ENCODE data around the gene TH.

TH gene

DNA sequence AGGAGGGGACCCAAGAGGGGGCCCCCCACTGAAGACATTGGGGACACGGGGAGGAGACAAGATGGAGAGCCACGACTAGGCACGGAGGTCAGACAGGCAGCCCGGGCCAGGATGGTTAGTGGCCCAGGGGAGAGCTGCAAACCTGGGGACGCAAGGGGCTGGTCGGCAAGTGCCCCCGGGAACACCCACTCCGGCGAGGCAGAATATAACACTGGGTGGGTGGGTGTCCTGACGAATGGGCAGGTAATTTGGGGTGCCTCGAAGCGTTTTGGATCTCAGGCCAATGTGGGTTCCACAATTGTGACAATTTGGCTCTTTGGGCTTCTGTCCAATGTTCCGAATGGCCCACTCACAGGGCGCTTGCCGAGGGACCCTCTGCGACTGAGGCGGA lies 42.3 kb downstream of the TH start:
- no peaks in the 10 kb centered on the region for H3K36me3 ChIP-seq (ENCODE audit: insufficient read depth, low read length)
- no peaks in the 10 kb centered on the region for H3K9me3 ChIP-seq (ENCODE audit: insufficient read depth, low read depth, low read length)
- H2AFZ ChIP-seq (ENCODE audit: low read length), result no peak overlapping the region
- H3K4me1 ChIP-seq (ENCODE audit: insufficient read depth, low read length, poor library complexity, severe bottlenecking), result no peaks in the 10 kb centered on the region
- H3K9ac ChIP-seq (ENCODE audit: low read depth, low read length, poor library complexity, severe bottlenecking), result no peak overlapping the region
- no peaks in the 10 kb centered on the region for H4K20me1 ChIP-seq (ENCODE audit: insufficient read depth, low read length, poor library complexity, severe bottlenecking)
- no peaks in the 10 kb centered on the region for H3K9me2 ChIP-seq (replicated peaks; ENCODE audit: low read depth, low read length)
- H3K4me2 ChIP-seq (ENCODE audit: low read depth, low read length, poor library complexity, severe bottlenecking), result no peak overlapping the region
- no peak for TF ChIP-seq EZH2phosphoT487 (IDR thresholded peaks at IDR 0.05; ENCODE audit: borderline replicate concordance)
- TF ChIP-seq, protein P1, sequence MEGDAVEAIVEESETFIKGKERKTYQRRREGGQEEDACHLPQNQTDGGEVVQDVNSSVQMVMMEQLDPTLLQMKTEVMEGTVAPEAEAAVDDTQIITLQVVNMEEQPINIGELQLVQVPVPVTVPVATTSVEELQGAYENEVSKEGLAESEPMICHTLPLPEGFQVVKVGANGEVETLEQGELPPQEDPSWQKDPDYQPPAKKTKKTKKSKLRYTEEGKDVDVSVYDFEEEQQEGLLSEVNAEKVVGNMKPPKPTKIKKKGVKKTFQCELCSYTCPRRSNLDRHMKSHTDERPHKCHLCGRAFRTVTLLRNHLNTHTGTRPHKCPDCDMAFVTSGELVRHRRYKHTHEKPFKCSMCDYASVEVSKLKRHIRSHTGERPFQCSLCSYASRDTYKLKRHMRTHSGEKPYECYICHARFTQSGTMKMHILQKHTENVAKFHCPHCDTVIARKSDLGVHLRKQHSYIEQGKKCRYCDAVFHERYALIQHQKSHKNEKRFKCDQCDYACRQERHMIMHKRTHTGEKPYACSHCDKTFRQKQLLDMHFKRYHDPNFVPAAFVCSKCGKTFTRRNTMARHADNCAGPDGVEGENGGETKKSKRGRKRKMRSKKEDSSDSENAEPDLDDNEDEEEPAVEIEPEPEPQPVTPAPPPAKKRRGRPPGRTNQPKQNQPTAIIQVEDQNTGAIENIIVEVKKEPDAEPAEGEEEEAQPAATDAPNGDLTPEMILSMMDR (conservative IDR thresholded peaks at IDR 0.05; ENCODE audit: low read length), result no peak
- H3F3A ChIP-seq (ENCODE audit: low read depth), result no peaks in the 10 kb centered on the region
- H3K27me3 ChIP-seq (ENCODE audit: insufficient read depth, low read length, poor library complexity, severe bottlenecking), result no peaks in the 10 kb centered on the region
- H3K4me3 ChIP-seq (ENCODE audit: low read length, poor library complexity, severe bottlenecking), result no peak overlapping the region
- no peaks in the 10 kb centered on the region for H3K79me2 ChIP-seq (ENCODE audit: insufficient read depth, low read length)

DNA sequence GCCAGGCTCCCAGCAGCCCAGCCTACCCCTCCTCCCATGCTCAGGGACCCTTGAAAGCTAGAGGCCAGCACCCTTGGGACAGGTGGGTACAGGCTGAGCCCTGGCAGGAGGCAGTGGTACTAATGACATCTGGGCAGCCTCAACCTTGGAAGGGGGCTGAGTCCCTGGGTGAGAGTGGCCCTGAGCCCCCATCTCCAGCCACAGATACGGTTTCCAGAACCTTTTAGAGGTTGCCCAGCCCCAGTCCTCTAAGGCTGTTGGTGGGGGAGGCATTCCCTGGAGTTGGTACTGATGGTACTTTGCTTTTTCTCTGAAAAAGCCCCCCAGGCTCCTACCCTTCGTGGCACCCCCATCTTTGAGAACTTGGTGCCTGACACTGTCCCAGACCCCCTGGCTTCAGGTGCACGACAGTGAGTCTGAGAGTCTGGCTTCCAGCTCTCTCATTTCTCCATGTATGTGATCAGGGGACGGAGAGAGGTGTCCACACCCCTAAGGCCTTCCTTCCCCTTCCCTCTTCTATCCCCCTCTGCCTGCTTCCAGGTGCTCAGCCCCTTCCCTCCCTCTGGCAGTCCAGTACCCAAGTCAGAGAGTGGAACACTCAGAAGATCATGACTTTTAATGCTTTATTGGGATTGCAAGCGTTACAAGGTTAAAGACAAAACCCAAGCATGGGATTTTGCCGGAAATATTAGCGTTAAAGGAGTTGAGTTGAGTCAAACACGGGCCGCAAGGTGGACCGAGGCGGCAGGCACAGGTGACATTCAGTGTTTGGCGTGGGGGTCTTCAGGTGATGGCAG lies 42.9 kb downstream of the TH start:
- no peak overlapping the region for H2AFZ ChIP-seq (ENCODE audit: low read length)
- no peaks in the 10 kb centered on the region for H3K9me2 ChIP-seq (replicated peaks; ENCODE audit: low read depth, low read length)
- no peaks in the 10 kb centered on the region for H4K20me1 ChIP-seq (ENCODE audit: insufficient read depth, low read length, poor library complexity, severe bottlenecking)
- no peaks in the 10 kb centered on the region for H3F3A ChIP-seq (ENCODE audit: low read depth)
- H3K9ac ChIP-seq (ENCODE audit: low read depth, low read length, poor library complexity, severe bottlenecking), result no peak overlapping the region
- H3K4me2 ChIP-seq (ENCODE audit: low read depth, low read length, poor library complexity, severe bottlenecking), result no peak overlapping the region
- H3K4me1 ChIP-seq (ENCODE audit: insufficient read depth, low read length, poor library complexity, severe bottlenecking), result no peaks in the 10 kb centered on the region
- no peaks in the 10 kb centered on the region for H3K36me3 ChIP-seq (ENCODE audit: insufficient read depth, low read length)
- no peaks in the 10 kb centered on the region for H3K27me3 ChIP-seq (ENCODE audit: insufficient read depth, low read length, poor library complexity, severe bottlenecking)
- H3K79me2 ChIP-seq (ENCODE audit: insufficient read depth, low read length), result no peaks in the 10 kb centered on the region
- H3K9me3 ChIP-seq (ENCODE audit: insufficient read depth, low read depth, low read length), result no peaks in the 10 kb centered on the region
- H3K4me3 ChIP-seq (ENCODE audit: low read length, poor library complexity, severe bottlenecking), result no peak overlapping the region
- TF ChIP-seq, protein P1 (conservative IDR thresholded peaks at IDR 0.05; ENCODE audit: low read length), result no peak
- no peak for TF ChIP-seq EZH2phosphoT487 (IDR thresholded peaks at IDR 0.05; ENCODE audit: borderline replicate concordance)

DNA sequence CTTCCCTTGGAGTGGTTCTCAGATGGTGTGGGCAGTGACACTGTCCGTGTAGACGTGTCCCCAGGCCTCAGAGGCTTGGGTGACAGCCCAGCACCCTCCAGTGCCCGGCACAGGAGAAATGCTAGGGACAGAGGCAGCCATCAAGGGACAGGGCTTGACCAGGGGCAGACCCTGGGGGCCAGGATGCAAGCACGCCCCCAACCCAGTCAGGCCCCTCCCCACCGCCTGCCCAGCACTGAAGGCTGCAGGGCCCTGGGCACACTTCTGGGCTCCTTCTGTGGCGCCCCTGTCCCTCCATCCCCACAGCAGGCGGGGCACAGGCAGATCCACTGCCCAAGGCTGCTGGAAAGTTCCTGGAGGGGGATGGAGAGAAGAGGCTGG lies 43.5 kb downstream of the TH start:
- TF ChIP-seq, protein P1 (conservative IDR thresholded peaks at IDR 0.05; ENCODE audit: low read length), result no peak
- no peak for TF ChIP-seq EZH2phosphoT487 (IDR thresholded peaks at IDR 0.05; ENCODE audit: borderline replicate concordance)
- H3F3A ChIP-seq (ENCODE audit: low read depth), result no peaks in the 10 kb centered on the region
- H4K20me1 ChIP-seq (ENCODE audit: insufficient read depth, low read length, poor library complexity, severe bottlenecking), result no peaks in the 10 kb centered on the region
- H3K36me3 ChIP-seq (ENCODE audit: insufficient read depth, low read length), result no peaks in the 10 kb centered on the region
- H3K79me2 ChIP-seq (ENCODE audit: insufficient read depth, low read length), result no peaks in the 10 kb centered on the region
- no peak overlapping the region for H3K4me3 ChIP-seq (ENCODE audit: low read length, poor library complexity, severe bottlenecking)
- no peaks in the 10 kb centered on the region for H3K27me3 ChIP-seq (ENCODE audit: insufficient read depth, low read length, poor library complexity, severe bottlenecking)
- H3K9me3 ChIP-seq (ENCODE audit: insufficient read depth, low read depth, low read length), result no peaks in the 10 kb centered on the region
- H2AFZ ChIP-seq (ENCODE audit: low read length), result no peak overlapping the region
- no peaks in the 10 kb centered on the region for H3K9me2 ChIP-seq (replicated peaks; ENCODE audit: low read depth, low read length)
- no peak overlapping the region for H3K9ac ChIP-seq (ENCODE audit: low read depth, low read length, poor library complexity, severe bottlenecking)
- H3K4me2 ChIP-seq (ENCODE audit: low read depth, low read length, poor library complexity, severe bottlenecking), result no peak overlapping the region
- no peaks in the 10 kb centered on the region for H3K4me1 ChIP-seq (ENCODE audit: insufficient read depth, low read length, poor library complexity, severe bottlenecking)
